ENCODE measurements around the gene PITRM1. TPM values are rescaled to one million over a fixed set of nuclear protein-coding genes. Genes with fewer than 3 reads are reported as not detected.
A peak's percentile ranks its signal among the peaks of the same experiment; 100 is the strongest.

PITRM1 gene
- total and polyA plus RNA-seq, 2 experiments from 2014 or later: 79.7 to 94.4 TPM

- 93 to 95% methylated on average over 12 of the region's 12 CpGs for WGBS, 2 experiments (ENCODE audit: low coverage in 1 of 2, low lambda C conversion rate in 2 of 2, missing lambda C conversion rate in 2 of 2)
These were observed 45.3 kb upstream of the PITRM1 start for GRCh38 chr10:3217853-3218252.

GRCh38 chr10:3217301-3217700 lies 44.7 kb upstream of the PITRM1 start:
- Histone ChIP-seq H3K27me3 (replicated peaks; ENCODE audit: insufficient read depth) (no peaks in the 10 kb centered on the region), H3K27ac (peak overlapping the region; percentile 64), H3K9me3 (ENCODE audit: low read depth) (no peaks in the 10 kb centered on the region), H3F3A (ENCODE audit: insufficient read depth) (peaks cover 12% of the 10 kb centered on the region), H3K36me3 (ENCODE audit: low read depth) (no peaks in the 10 kb centered on the region), H3K4me3 (no peak overlapping the region), H3K79me2 (ENCODE audit: insufficient read depth) (no peaks in the 10 kb centered on the region), H3K4me1 (ENCODE audit: insufficient read depth) (peaks cover 25% of the 10 kb centered on the region), H3K4me2 (ENCODE audit: unreplicated experiment) (no peak overlapping the region), H2AFZ (no peak overlapping the region), H3K9me2 (ENCODE audit: insufficient read depth) (no peaks in the 10 kb centered on the region), H3K9ac (no peak overlapping the region), H4K20me1 (ENCODE audit: insufficient read depth) (no peaks in the 10 kb centered on the region)
- peak; percentile 77 for DNase-seq
- 50 to 53% methylated on average over 2 of the region's 2 CpGs for WGBS, 2 experiments (ENCODE audit: low coverage in 1 of 2, low lambda C conversion rate in 2 of 2, missing lambda C conversion rate in 2 of 2)
- in situ Hi-C loops (cut with MboI): loop anchor here (25.0 kb wide), 1 partner anchor 1545 kb away; no protein-coding TSS in a partner anchor
- TF ChIP-seq EZH2phosphoT487 (IDR thresholded peaks at IDR 0.05; ENCODE audit: insufficient read depth, low read depth) (no peak), EZH2 (IDR thresholded peaks at IDR 0.05; ENCODE audit: insufficient read depth, poor library complexity, severe bottlenecking) (no peak)

More at GRCh38 chr10:3217853-3218252, 45.3 kb upstream of the PITRM1 start:
- H3F3A ChIP-seq (ENCODE audit: insufficient read depth): peaks cover 16% of the 10 kb centered on the region
- H3K36me3 ChIP-seq (ENCODE audit: low read depth): no peaks in the 10 kb centered on the region
- H3K9me2 ChIP-seq (ENCODE audit: insufficient read depth): no peaks in the 10 kb centered on the region
- no peak for DNase-seq
- no peaks in the 10 kb centered on the region for H4K20me1 ChIP-seq (ENCODE audit: insufficient read depth)
- H3K4me2 ChIP-seq (ENCODE audit: unreplicated experiment): no peak overlapping the region
- H3K4me1 ChIP-seq (ENCODE audit: insufficient read depth): peaks cover 30% of the 10 kb centered on the region
- TF ChIP-seq EZH2phosphoT487 (IDR thresholded peaks at IDR 0.05; ENCODE audit: insufficient read depth, low read depth): no peak
- no peak overlapping the region for H3K27ac ChIP-seq
- no peaks in the 10 kb centered on the region for H3K79me2 ChIP-seq (ENCODE audit: insufficient read depth)
- no peak overlapping the region for H3K9ac ChIP-seq
- H3K4me3 ChIP-seq: no peak overlapping the region
- H2AFZ ChIP-seq: no peak overlapping the region
- H3K9me3 ChIP-seq (ENCODE audit: low read depth): no peaks in the 10 kb centered on the region
- in situ Hi-C loops (cut with MboI): loop anchor here (25.0 kb wide), 1 partner anchor 1544 kb away; no protein-coding TSS in a partner anchor
- no peaks in the 10 kb centered on the region for H3K27me3 ChIP-seq (replicated peaks; ENCODE audit: insufficient read depth)

- TF ChIP-seq EZH2phosphoT487 (IDR thresholded peaks at IDR 0.05; ENCODE audit: insufficient read depth, low read depth) (no peak), EZH2 (IDR thresholded peaks at IDR 0.05; ENCODE audit: insufficient read depth, poor library complexity, severe bottlenecking) (no peak)
- DNase-seq: no peak
- H3K9me3 ChIP-seq (ENCODE audit: low read depth): no peaks in the 10 kb centered on the region
- no peaks in the 10 kb centered on the region for H3K9me2 ChIP-seq (ENCODE audit: insufficient read depth)
- no peaks in the 10 kb centered on the region for H3K79me2 ChIP-seq (ENCODE audit: insufficient read depth)
- no peak overlapping the region for H2AFZ ChIP-seq
- H3K36me3 ChIP-seq (ENCODE audit: low read depth): no peaks in the 10 kb centered on the region
- H3K4me3 ChIP-seq: no peak overlapping the region
- H4K20me1 ChIP-seq (ENCODE audit: insufficient read depth): no peaks in the 10 kb centered on the region
- H3K4me1 ChIP-seq (ENCODE audit: insufficient read depth): peaks cover 13% of the 10 kb centered on the region
- no peaks in the 10 kb centered on the region for H3K27me3 ChIP-seq (replicated peaks; ENCODE audit: insufficient read depth)
- WGBS, 2 experiments (ENCODE audit: low coverage in 1 of 2, low lambda C conversion rate in 2 of 2, missing lambda C conversion rate in 2 of 2): 83 to 85% methylated on average over 14 of the region's 14 CpGs
- H3K27ac ChIP-seq: no peak overlapping the region
- H3F3A ChIP-seq (ENCODE audit: insufficient read depth): no peaks in the 10 kb centered on the region
- H3K9ac ChIP-seq: no peak overlapping the region
- in situ Hi-C loops (cut with MboI): loop anchor here (25.0 kb wide), 1 partner anchor 1547 kb away; no protein-coding TSS in a partner anchor
- H3K4me2 ChIP-seq (ENCODE audit: unreplicated experiment): no peak overlapping the region
These were observed 42.7 kb upstream of the PITRM1 start for GRCh38 chr10:3215153-3215775.

- no peaks in the 10 kb centered on the region for H3F3A ChIP-seq (ENCODE audit: insufficient read depth)
- no peak overlapping the region for H2AFZ ChIP-seq
- 0 out of 2 replicates have a peak, but pooled peaks cover 4% of the 10 kb centered on the region for H3K27me3 ChIP-seq (replicated peaks; ENCODE audit: insufficient read depth)
- no peaks in the 10 kb centered on the region for H3K9me2 ChIP-seq (ENCODE audit: insufficient read depth)
- H3K36me3 ChIP-seq (ENCODE audit: low read depth): no peaks in the 10 kb centered on the region
- TF ChIP-seq EZH2 (IDR thresholded peaks at IDR 0.05; ENCODE audit: insufficient read depth, poor library complexity, severe bottlenecking) (no peak), EZH2phosphoT487 (IDR thresholded peaks at IDR 0.05; ENCODE audit: insufficient read depth, low read depth) (no peak)
- no peak overlapping the region for H3K4me3 ChIP-seq
- no peak overlapping the region for H3K9ac ChIP-seq
- no peaks in the 10 kb centered on the region for H3K9me3 ChIP-seq (ENCODE audit: low read depth)
- no peak overlapping the region for H3K4me2 ChIP-seq (ENCODE audit: unreplicated experiment)
- H3K27ac ChIP-seq: no peak overlapping the region
- WGBS, 2 experiments (ENCODE audit: low coverage in 1 of 2, low lambda C conversion rate in 2 of 2, missing lambda C conversion rate in 2 of 2): 84 to 87% methylated on average over 18 to 20 of the region's 20 CpGs
- no peak for DNase-seq
- no peaks in the 10 kb centered on the region for H3K79me2 ChIP-seq (ENCODE audit: insufficient read depth)
- H4K20me1 ChIP-seq (ENCODE audit: insufficient read depth): no peaks in the 10 kb centered on the region
- in situ Hi-C loops (cut with MboI): loop anchor here (25.0 kb wide), 1 partner anchor 1548 kb away; no protein-coding TSS in a partner anchor
- peaks cover 13% of the 10 kb centered on the region for H3K4me1 ChIP-seq (ENCODE audit: insufficient read depth)
These were observed 41.4 kb upstream of the PITRM1 start for GRCh38 chr10:3213758-3214515.
